PFSK-1 (cell line): Measurements from ENCODE around the gene ABCC3.

Source experiments
- FOXP2 ChIP-seq: optimal IDR thresholded peaks from 2 replicates; pipeline ENCODE3; 2011; ENCODE audit warnings: borderline replicate concordance, control low read depth, inconsistent platforms; ENCODE audit not compliant: insufficient read depth; ENCODE audit errors: extremely low read length, extremely low read depth
- POLR2AphosphoS5 ChIP-seq: IDR thresholded peaks from 2 replicates; pipeline ENCODE4 v1.6.1; 2012; ENCODE audit warnings: low read depth, mild to moderate bottlenecking, control low read depth, low read length, moderate library complexity
- SIN3A ChIP-seq: IDR thresholded peaks from 2 replicates; pipeline ENCODE4 v1.6.1; 2012; ENCODE audit warnings: mild to moderate bottlenecking, low read length, moderate library complexity, borderline replicate concordance; ENCODE audit not compliant: insufficient read depth
- TAF1 ChIP-seq: IDR thresholded peaks from 2 replicates; pipeline ENCODE4 v1.6.1; 2012; ENCODE audit warnings: low read length, control low read depth, borderline replicate concordance; ENCODE audit not compliant: insufficient read depth
- TF ChIP-seq, protein P1 (sequence below), 2 experiments: IDR thresholded peaks; 2 replicates each; pipeline versions ENCODE4 v1.6.1 to v1.8.0; 2011 to 2012; ENCODE audit warnings: low read depth in 2 of 2, low read length in 2 of 2, control low read depth in 1 of 2, inconsistent platforms in 1 of 2, mild to moderate bottlenecking in 1 of 2, moderate library complexity in 1 of 2; ENCODE audit not compliant: insufficient read depth in 1 of 2

The ABCC3 gene

DNA sequence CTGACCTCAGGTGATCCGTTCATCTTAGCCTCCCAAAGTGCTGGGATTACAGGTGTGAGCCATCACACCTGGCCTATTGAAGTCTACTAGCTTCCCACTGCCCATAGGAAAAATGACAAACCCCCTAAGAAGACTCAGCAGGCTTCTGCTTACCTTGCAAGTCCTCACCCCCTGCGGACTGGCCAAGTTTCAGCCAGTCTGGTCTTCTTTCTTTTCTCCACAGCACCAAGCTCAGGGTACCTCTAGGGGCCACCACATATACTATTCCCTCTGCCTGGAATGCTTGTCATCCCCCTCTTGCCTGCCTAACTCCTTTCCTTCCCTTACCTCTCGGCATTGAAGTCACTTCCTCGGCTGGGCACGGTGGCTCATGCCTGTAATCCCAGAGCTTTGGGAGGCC lies 31.2 kb downstream of the ABCC3 start:
- TF ChIP-seq POLR2AphosphoS5 (no peak), TAF1 (no peak)
- TF ChIP-seq, protein P1, sequence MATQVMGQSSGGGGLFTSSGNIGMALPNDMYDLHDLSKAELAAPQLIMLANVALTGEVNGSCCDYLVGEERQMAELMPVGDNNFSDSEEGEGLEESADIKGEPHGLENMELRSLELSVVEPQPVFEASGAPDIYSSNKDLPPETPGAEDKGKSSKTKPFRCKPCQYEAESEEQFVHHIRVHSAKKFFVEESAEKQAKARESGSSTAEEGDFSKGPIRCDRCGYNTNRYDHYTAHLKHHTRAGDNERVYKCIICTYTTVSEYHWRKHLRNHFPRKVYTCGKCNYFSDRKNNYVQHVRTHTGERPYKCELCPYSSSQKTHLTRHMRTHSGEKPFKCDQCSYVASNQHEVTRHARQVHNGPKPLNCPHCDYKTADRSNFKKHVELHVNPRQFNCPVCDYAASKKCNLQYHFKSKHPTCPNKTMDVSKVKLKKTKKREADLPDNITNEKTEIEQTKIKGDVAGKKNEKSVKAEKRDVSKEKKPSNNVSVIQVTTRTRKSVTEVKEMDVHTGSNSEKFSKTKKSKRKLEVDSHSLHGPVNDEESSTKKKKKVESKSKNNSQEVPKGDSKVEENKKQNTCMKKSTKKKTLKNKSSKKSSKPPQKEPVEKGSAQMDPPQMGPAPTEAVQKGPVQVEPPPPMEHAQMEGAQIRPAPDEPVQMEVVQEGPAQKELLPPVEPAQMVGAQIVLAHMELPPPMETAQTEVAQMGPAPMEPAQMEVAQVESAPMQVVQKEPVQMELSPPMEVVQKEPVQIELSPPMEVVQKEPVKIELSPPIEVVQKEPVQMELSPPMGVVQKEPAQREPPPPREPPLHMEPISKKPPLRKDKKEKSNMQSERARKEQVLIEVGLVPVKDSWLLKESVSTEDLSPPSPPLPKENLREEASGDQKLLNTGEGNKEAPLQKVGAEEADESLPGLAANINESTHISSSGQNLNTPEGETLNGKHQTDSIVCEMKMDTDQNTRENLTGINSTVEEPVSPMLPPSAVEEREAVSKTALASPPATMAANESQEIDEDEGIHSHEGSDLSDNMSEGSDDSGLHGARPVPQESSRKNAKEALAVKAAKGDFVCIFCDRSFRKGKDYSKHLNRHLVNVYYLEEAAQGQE (IDR thresholded peaks at IDR 0.05; ENCODE audit: insufficient read depth in 1 of 2, low read depth in 2 of 2, low read length in 2 of 2), result no peak

DNA sequence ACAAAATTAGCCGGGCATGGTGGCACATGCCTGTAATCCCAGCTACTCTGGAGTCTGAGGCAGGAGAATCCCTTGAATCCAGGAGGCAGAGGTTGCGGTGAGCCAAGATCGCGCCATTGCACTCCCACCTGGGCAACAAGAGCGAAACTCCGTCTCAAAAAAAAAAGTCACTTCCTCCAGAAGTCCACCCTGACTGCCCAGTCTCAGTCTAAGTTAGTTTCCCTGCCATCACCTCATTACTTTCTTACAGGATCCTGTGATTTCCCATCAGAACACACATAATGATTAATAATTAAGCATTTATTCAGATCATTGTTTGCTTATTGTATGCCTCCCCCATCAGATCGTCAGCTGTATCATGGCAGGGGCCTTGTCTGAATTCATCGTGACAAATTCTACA lies 31.6 kb downstream of the ABCC3 start:
- TF ChIP-seq POLR2AphosphoS5 (no peak), TAF1 (no peak), SIN3A (no peak), FOXP2 (no peak)
- TF ChIP-seq, protein P1 (IDR thresholded peaks at IDR 0.05; ENCODE audit: insufficient read depth in 1 of 2, low read depth in 2 of 2, low read length in 2 of 2), result no peak

DNA sequence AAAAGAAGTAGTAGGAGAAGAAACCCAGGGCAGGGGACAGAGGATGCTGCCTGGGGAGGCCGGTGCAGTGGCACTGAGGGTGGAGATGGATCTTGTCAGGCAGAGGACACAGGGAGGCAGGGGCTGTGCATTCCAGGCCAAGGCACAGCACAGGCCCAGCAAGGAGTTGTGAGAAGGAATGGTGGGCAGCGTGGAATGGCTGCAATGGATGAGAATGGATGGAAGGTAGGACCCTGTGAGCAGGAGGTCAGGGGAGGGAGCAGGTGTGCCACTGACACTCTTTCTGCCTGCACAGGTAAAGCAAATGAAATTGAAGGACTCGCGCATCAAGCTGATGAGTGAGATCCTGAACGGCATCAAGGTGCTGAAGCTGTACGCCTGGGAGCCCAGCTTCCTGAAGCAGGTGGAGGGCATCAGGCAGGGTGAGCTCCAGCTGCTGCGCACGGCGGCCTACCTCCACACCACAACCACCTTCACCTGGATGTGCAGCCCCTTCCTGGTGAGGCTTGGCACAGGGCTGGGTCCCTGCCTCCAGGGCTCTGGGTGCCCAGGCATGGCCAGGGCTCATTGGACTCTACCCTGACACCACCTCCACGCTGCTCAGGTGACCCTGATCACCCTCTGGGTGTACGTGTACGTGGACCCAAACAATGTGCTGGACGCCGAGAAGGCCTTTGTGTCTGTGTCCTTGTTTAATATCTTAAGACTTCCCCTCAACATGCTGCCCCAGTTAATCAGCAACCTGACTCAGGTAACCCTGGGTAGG lies 32.8 kb downstream of the ABCC3 start:
- TF ChIP-seq, protein P1 (IDR thresholded peaks at IDR 0.05; ENCODE audit: insufficient read depth in 1 of 2, low read depth in 2 of 2, low read length in 2 of 2), result no peak
- TF ChIP-seq SIN3A (no peak), TAF1 (no peak), POLR2AphosphoS5 (no peak), FOXP2 (no peak)

DNA sequence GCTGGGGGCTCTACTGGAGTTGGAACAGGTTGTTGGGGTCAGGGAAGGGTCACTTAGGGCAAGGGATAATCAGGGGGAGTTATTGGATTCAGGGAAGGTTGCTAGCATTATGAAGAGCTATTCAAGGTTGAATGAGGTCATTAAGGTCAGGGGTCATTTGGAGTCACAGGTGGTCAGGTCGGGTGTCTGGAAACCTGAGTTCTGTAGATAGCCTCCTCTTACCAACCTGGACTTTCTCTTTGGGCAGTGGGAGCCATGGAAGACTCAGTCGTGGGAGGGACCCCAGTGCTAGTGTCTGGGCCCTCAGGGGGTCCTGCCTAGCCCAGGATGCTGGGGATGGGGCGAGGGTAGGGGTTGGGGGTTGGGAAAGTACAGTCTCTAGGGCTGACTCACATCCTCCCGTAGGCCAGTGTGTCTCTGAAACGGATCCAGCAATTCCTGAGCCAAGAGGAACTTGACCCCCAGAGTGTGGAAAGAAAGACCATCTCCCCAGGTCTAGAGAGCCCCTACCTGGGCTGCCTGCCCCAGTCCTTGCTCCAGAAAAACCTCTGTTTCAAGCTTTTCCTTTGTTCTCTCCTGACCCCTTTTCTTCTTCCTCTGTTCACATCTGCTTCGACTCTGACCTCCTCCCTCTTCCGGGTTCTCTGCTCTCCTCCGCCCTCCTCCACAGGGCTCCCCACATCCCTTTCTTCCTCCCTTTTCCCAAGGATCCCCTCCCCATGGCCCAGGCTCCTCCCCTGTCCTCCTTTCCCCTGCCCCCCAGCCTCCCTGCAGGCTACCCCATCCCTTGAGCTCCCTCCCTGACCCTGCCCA lies 33.5 kb downstream of the ABCC3 start:
- TF ChIP-seq FOXP2, result no peak
- peak; percentile 19; the same call in 1 of the 2 replicates for TF ChIP-seq TAF1

DNA sequence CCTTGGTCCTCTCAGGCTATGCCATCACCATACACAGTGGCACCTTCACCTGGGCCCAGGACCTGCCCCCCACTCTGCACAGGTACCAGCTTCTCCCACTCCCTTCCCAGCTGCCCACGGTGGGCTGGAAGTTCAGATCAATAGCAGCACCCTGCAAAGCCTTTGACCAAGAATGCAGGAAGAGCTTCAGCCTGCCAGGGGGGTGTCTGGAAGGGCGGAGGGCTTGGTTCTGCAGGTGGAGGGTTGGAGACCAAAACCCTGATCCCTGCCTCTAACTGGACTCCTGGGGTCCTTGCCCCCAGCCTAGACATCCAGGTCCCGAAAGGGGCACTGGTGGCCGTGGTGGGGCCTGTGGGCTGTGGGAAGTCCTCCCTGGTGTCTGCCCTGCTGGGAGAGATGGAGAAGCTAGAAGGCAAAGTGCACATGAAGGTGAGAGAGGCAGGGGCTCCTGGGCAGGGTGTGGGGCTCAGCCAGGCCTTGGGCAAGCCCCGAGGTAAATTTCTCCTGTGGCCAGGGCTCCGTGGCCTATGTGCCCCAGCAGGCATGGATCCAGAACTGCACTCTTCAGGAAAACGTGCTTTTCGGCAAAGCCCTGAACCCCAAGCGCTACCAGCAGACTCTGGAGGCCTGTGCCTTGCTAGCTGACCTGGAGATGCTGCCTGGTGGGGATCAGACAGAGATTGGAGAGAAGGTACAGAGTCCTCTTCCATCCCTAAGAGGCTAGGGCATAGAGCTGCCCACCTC lies 34.3 kb downstream of the ABCC3 start:
- TF ChIP-seq SIN3A (no peak), TAF1 (no peak), POLR2AphosphoS5 (no peak), FOXP2 (no peak)
- TF ChIP-seq, protein P1 (IDR thresholded peaks at IDR 0.05; ENCODE audit: insufficient read depth in 1 of 2, low read depth in 2 of 2, low read length in 2 of 2), result no peak
